GM18499 (cell line): ENCODE data around the gene ULK4.
"Not testable (repeated sequence)": the region's sequence is repeated elsewhere in the genome, so short reads cannot be mapped to it uniquely, and the experiment has no call there.

Experiments used
- ATAC-seq: cut with Tn5 transposase; IDR thresholded peaks from one replicate; pipeline ENCODE4 v1.9.1; 2021; ENCODE audit warnings: moderate number of reproducible peaks; ENCODE audit not compliant: insufficient read depth, unreplicated experiment

The ULK4 gene

DNA sequence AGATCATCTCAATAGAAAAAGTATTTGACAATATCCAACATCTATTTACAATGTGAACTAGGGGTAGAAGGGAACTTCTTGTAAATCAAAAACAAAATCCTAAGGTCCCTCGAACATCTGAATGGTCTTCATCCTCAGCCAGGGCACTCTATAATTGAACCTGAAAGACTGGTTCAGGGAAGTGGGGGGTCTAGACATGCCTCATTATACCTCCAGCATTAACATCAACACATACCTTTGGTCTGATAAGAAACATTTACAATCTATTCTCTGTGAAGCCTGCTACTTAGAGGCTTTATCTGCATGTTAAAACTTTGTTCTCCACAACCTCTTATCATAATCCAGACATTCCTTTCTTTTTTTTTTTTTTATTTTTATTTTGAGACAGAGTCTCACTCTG lies 550.8 kb downstream of the ULK4 start:
- no peak for ATAC-seq

DNA sequence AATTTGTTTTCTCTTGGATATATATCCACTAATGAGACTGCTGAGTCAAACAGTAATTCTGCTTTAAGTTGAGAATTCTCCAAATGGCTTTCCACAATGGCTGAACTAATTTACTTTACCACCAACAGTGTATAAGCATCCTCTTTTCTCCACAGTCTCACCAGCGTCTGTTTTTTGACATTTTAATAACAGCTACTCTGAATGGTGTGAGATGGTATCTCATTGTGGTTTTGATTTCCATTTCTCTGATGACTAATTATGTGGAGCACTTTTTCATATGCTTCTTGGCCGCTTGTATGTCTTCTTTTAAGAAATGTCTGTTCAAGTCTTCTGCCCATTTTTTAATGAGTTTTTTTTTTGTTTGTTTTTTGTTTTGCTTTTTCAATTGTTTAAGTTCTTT lies 556.4 kb downstream of the ULK4 start:
- ATAC-seq = no peak

- ATAC-seq = no peak
Measured at GRCh38 chr3:41404582-41404981, 557.3 kb downstream of the ULK4 start.

DNA sequence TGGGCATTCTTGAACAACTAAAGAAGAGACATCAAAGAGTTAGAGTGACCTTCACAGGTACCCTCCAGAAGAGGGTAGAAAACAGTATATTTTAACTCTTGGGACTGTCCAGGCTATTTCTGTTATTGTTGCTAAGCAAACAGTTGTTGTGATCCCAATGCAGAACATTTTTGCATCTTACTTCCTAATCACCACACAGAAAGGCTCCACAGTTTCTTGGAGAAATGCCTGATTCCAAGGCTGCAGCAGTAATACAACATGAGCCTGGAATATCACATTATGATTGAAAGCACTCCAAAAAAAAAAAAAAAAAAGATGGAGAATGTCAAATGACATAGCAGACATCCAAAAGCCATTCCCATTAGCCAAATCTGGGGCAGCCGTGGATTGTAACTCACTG lies 567.0 kb downstream of the ULK4 start:
- ATAC-seq = no peak

- not testable (repeated sequence) for ATAC-seq
Measured at GRCh38 chr3:41370765-41371535, 591.0 kb downstream of the ULK4 start.

DNA sequence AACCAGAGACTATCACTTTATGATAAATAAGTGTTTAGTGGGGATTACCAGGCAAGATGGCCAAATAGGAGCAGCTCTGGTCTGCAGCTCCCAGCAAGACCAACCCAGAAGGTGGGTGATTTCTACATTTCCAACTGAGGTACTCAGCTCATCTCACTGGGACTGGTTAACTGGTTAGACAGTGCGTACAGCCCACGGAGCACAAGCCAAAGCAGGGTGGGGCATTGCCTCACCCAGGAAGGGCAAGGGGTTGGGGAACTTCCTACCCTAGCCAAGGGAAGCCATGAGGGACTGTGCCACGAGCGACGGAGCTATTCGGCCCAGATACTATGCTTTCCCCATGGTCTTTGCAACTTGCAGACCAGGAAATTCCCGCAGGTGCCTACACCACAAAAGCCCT lies 591.6 kb downstream of the ULK4 start:
- no peak for ATAC-seq

DNA sequence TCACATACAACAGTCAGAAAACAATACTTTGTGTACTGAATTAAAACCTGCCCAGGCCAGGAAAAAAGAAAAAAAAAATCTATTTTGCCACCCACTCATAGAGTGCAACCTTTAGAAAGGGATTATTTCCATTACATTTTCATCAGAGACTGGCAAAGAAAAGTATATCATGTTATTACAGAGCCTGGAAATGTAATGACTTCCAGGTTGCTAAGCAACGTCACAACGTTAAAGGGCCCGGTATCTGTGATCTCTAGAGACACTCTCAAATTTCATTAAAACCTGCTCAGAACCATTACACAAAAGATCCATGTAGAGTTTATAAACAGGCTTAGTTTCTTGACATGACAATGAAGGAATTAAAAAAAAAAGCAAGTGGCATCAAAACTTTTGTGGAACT lies 592.1 kb downstream of the ULK4 start:
- ATAC-seq = no peak

GRCh38 chr3:41365973-41366372 lies 595.9 kb downstream of the ULK4 start:
- no peak for ATAC-seq

DNA sequence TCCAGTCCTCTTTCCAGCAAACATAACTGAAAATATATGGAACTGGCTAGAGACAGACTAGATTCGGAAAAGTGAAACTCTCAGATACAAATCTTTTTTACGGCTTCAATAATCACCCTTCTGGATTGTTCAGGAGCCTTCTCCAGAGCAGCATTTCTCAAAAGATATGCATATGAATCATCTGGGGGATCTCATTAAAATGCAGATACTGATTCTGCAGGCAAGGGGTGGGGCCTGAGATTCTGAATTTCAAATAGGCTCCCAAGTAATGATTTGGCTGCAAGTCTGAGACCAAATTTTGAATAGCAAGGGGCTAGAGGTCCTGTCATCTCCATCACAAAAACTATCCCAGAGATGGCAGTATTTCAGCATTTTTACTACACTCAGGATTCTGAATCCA lies 597.2 kb downstream of the ULK4 start:
- ATAC-seq = no peak

- no peak for ATAC-seq
Measured at GRCh38 chr3:41363830-41364523, 597.9 kb downstream of the ULK4 start.

- no peak for ATAC-seq
Measured at GRCh38 chr3:41362638-41363559, 599.0 kb downstream of the ULK4 start.

DNA sequence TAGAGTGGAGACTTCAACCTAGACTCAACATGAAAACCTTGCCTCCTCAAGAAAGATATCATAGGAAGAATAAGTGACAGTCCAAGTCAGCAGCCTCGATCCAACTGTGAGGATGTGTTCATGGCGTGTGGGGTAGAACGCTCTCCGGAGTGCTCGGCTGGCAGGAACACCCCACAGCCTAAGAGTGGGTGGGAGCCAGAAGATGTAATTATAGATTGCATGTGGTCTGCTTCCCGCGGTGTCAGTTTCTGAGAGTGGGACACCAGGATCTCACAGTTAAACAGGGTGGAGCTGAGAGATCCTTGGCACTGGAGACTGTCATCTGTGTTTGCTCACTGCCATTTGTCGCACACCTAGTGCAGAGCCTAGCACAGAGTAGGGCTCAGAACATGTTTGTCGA lies 604.6 kb downstream of the ULK4 start:
- ATAC-seq = no peak

- no peak for ATAC-seq
Measured at GRCh38 chr3:41356775-41357174, 605.1 kb downstream of the ULK4 start.

- no peak for ATAC-seq
Measured at GRCh38 chr3:41352510-41352909, 609.4 kb downstream of the ULK4 start.

- no peak for ATAC-seq
Measured at GRCh38 chr3:41350441-41350840, 611.5 kb downstream of the ULK4 start.

DNA sequence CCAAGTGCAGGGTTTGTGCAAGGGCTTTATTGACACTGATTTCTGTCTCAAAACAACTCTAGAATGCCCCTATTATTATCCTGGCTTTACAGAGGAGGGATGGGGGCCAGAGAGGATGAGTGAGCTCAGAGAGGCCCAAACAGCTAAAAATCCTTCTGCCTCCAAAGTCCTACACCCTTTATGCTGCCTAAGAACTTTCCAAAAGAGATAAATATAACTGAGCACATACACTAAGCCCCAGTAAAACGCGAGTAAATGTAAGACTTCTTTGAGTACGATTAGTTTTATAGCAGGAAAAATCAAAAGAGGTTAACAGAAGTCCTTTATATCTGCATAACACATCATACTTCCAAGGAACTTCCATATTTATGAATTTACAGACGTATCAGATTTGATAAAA lies 613.5 kb downstream of the ULK4 start:
- ATAC-seq = no peak

- no peak for ATAC-seq
Measured at GRCh38 chr3:41346698-41347270, 615.1 kb downstream of the ULK4 start.

GRCh38 chr3:41345788-41346187 lies 616.1 kb downstream of the ULK4 start:
- ATAC-seq = no peak

DNA sequence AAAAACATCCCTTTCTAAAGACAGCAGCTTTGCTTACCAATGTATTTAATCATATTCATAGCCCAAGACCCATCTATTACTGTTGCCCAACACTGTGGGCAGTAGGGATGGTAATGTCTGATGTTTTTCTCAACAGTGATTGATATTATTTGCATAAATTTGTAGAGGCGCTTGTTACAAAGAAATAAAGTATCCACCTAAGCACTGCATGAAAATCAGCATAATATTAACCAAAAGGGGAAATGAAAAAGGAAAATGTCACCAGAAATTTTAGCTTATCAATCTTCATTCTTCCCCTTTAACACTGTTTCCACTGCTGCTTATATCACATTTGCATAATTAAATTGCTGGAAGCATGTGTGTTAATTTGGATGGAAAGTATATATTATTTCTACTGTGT lies 622.1 kb downstream of the ULK4 start:
- no peak for ATAC-seq

DNA sequence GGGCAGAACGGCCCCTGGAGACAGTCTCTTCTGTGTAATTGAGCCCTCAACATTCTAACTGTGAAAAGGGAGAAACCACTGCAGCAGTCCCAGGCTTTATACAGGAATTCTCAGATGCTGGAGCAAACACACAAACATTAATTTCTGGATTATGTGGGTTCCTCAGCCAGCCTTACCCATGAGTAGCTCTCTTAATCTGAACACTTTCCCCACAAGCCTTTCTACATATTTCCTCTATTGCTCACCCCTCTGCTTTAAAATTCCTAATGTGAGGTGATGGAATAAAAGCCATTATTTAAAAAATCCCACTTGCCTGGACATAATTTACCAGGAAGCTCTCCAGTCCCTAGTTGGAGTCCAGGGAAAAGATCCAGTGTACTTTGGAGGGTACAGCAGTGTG lies 623.6 kb downstream of the ULK4 start:
- no peak for ATAC-seq

- no peak for ATAC-seq
Measured at GRCh38 chr3:41334426-41334825, 627.5 kb downstream of the ULK4 start.
